GM19238 (cell line): ENCODE results near the gene D2HGDH.
"Not testable (repeated sequence)": the region's sequence is repeated elsewhere in the genome, so short reads cannot be mapped to it uniquely, and the experiment has no call there.

Experiments used
- DNase-seq: peaks from one replicate; pipeline ENCODE4 v3.0.0; 2011; ENCODE audit warnings: low spot score; ENCODE audit not compliant: insufficient read length

D2HGDH gene

GRCh38 chr2:241748468-241749256 is 14.2 kb downstream of the D2HGDH start:
- no peak for DNase-seq

- no peak for DNase-seq
Observed at GRCh38 chr2:241750076-241750840, 15.8 kb downstream of the D2HGDH start.

GRCh38 chr2:241751152-241751551 is 16.7 kb downstream of the D2HGDH start:
- DNase-seq: no peak

DNA sequence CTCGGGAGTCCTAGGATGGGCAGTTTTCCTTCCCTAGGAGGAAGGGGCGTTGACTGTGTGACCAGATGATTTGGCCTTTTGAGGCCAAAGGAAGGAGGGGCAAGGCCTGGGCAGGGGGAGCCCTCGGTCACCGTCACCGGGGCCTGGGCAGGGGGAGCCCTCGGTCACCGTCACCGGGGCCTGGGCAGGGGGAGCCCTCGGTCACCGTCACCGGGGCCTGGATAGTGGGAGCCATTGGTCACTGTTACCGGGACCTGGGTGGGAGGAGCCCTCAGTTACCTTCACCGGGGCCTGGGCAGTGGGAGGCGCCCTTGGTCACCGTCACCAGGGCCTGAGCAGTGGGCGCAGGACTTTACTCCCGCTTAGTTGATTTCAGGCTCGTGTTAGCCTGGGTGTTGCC is 17.3 kb downstream of the D2HGDH start:
- DNase-seq: no peak

DNA sequence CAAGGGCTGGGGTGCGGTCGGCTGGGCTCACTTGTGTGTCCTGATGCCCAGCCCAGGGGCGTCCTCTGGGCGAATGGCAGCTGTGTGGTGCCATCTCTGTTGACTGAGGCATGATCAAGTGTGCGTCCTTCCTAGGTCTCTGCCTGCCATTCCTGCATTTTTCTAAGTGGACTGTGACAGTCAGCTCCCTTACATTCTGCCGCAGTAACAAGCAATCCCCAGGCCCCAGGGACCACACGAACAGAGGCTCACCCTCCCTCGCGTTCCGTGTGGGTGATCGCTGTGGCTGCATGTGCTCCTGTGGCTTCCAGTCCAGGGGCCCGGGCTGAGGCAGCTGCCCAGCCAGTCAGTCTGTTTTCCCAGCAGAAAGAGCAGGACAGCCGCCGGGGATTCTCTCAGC is 17.8 kb downstream of the D2HGDH start:
- no peak for DNase-seq

DNA sequence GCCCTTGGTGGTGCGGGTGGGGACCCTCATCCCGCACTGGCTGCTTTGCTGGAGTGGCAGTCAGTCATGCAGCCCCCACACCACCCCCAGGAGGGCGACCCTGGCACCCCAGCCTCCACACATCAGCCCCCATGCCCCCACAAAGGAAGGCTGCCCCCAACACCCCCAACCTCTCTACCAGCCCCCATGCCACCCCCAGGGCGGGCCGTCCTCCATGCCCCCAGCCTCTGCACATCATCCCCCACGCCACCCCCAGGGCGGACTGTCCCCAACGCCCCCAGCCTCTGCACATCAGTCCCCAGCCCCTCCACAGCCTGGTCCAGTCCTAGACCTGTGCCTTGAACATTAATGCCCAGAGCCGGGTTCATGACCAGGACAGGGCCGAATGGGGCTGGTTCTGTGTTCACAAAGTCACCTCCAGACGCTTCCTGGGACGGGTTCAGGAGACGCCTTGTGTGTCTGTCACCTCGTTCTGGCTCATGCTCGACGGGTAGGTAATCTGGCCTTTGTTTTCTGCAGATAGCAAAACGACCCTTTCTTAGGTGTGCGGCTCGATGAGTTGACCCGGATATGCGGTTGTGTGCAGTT is 18.4 kb downstream of the D2HGDH start:
- DNase-seq: no peak

DNA sequence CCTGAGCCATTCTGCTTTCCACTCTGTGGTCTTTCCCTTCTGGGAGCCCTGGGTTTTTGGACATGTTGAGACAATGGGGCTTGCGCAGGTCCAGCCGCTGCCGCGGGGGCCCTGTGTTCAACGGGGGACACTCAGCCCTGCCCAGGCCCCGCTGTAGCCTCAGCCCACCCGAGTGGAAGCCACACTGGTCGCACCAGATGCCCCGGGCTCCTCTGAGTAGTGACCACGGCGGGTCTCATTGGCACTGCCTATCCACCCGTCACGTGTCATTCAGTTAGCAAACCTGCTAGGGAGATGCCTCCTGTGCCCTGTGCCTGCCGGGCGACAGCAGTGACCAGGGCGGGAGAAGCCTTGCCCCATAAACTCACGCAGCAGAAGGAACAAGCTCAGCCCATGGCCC is 19.1 kb downstream of the D2HGDH start:
- no peak for DNase-seq

DNA sequence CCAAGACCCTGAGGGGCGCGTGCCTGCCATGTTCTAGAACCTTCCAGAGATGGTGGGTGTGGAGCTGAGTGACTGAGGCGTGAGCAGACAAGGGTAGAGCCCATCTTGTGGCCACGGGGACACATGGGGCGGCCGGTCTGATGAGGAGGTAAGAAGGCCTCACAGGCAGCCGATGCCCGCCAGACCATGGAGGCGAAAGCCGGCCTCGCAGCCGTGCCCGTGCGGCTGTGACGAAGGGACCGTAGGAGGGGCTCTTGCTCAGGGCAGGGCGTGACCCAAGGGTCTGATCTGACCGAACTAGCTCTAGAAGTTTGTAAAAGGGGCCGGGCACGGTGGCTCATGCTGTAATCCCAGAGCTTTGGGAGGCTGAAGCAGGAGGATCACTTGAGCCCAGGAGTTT is 19.6 kb downstream of the D2HGDH start:
- DNase-seq: no peak

- no peak for DNase-seq
Observed at GRCh38 chr2:241755166-241755565, 20.7 kb downstream of the D2HGDH start.

DNA sequence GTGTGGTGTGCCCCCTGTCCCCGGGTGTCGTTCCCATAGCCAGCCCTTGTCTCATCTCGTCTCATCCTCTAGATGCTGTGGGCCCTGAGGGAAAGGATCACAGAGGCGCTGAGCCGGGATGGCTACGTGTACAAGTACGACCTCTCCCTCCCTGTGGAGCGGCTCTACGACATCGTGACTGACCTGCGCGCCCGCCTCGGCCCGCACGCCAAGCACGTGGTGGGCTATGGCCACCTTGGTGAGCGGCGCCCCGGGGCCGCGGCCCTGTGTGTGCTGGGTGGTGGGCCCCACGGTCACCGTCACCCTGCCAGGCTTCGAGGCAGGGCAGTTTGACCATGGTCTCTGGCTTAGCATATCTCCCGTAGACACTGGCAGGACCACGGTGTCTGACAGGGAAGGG is 21.3 kb downstream of the D2HGDH start:
- no peak for DNase-seq

- no peak for DNase-seq
Observed at GRCh38 chr2:241759067-241759807, 24.8 kb downstream of the D2HGDH start.

DNA sequence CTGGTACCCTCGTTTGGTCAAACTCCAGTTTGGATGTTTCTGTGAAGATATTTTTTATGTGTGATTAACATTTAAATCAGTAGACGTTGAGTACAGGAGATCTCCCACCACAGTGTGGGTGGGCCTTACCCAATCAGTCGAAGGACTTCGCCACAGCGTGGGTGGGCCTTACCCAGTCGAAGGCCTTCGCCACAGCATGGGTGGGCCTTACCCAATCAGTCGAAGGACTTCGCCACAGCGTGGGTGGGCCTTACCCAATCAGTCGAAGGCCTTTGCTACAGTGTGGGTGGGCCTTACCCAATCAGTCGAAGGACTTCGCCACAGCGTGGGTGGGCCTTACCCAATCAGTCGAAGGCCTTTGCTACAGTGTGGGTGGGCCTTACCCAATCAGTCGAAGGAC is 25.5 kb downstream of the D2HGDH start:
- not testable (repeated sequence) for DNase-seq

DNA sequence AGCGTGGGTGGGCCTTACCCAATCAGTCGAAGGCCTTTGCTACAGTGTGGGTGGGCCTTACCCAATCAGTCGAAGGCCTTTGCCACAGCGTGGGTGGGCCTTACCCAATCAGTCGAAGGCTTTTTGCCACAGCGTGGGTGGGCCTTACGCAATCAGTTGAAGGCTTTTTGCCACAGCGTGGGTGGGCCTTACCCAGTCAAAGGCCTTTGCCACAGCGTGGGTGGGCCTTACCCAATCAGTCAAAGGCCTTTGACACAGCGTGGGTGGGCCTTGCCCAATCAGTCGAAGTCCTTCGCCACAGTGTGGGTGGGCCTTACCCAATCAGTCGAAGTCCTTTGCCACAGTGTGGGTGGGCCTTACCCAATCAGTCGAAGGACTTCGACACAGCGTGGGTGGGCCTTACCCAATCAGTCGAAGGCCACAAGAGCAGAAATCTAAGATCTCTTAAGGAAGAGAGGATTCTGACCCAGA is 25.9 kb downstream of the D2HGDH start:
- no peak for DNase-seq

DNA sequence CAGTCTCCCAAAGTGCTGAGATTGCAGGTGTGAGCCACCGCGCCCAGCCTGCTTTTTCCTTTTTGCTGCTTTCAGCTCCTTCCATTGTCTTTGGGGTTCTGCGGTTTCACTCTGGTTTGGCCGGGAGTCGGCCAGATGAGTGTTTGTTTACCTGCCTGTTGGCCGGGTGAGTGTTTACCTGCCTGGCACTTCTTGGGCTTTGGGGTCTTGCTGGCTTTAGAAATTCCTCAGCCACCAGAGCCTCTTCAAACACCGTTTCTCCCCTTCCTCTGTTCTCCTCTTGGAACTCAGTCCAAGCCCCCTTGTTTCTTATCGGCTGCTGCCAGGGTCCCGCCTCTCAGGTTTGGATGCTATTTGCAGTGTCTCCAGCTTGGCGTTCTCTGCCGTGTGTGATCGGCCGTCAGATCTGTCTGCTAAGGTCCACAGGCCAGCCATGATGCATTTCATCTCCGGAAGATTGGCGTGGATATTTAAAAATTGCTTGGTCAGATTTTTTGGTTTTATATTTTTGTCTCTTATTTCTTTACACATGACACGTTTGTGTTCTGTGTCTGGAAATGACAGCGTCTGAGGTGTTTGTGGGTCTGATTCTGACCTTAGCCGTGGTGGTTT is 28.0 kb downstream of the D2HGDH start:
- DNase-seq: no peak

DNA sequence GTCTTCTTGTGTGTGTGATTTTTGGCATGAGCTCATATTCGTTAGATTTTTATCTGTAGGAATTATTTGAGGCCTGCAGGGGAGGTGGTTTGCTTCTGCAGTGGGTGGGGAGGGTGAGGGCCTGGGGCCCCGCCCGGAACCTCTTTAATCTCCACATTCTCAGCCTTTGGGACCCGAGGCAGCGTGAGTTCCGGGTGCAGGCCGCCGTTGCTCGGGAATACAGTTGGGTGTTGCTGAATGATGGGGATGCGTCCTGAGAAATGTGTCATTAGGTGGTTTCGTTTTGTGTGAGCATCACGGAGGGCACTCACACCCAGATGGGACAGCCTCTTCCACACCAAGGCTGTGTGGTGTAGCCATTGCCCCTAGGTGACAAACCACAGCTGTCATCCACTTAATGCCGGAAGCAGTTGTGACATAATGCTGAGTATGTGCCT is 28.5 kb downstream of the D2HGDH start:
- DNase-seq: no peak

DNA sequence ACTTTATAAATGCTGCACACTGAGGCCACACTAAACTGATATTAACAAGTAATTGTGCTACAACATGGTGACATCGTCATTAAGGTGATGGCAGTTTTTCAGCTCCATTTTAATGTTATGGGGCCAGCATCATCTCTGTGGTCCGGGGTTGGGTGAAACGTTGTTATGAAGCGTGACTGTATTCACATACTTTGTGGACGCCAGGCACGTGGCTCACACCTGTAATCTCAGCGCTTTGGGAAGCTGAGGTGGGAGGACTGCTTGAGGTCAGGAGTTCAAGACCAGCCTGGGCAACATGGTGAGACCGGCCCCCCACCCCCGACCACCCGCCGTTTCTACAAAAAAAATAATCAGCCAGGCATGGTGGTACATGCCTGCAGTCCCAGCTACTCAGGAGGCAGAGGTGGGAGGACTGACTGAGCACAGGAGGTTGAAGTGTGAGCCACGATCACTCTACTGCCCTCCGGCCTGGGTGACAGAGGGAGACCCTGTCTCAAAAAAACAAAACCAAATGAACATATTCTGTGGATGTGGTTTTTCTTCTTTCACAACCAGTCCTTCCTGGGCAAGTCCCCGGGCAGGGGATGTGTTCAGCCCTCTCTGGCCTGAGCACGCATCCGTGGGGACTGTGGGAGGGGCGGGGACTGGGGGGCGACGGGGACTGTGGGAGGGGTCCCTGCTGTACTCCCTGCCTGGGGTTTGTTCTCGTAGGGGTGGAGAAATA is 29.3 kb downstream of the D2HGDH start:
- no peak for DNase-seq

- DNase-seq: no peak
Observed at GRCh38 chr2:241764275-241765241, 30.1 kb downstream of the D2HGDH start.

DNA sequence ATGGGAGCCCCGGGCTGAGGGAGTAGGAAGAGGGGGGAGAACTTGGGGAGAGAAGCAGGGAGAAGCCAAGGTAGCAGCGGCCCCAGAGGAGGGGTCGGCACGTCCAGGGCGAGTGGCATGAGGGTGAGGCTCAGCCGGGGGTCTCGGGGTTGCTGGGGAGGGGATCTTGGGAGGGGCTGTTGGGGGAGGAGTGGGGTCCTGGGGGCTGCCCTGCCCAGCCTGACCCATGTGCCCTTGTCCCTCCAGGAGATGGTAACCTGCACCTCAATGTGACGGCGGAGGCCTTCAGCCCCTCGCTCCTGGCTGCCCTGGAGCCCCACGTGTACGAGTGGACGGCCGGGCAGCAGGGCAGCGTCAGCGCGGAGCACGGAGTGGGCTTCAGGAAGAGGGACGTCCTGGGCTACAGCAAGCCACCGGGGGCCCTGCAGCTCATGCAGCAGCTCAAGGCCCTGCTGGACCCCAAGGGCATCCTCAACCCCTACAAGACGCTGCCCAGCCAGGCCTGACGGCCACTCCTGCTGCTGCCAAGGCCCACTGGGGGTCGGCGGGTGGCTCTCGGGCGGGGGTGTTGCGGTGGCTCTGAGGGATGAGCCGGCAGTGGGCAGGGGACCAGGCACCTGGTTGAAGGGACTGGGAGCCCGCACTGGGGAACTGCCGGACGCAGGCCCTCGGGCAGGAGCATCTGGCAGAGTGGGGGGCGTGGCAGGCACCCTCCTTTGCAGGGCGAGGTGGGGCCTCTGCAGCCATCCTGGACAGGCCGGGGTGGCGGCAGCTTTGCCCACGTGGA is 33.2 kb downstream of the D2HGDH start:
- peak; percentile 1 for DNase-seq
